22Rv1 (cell line): ENCODE results near the gene NME3.

Experiments
- H3K27ac ChIP-seq: fragments of 450-650 bp; 2 replicates; pipeline ENCODE4 v1.5.1; 2017
- ZFX ChIP-seq: fragments of 450-650 bp; IDR thresholded peaks from 2 replicates; pipeline ENCODE4 v1.6.1; 2017; ENCODE audit warnings: antibody characterized with exemption, borderline replicate concordance
- TF ChIP-seq, protein P1 (sequence below): fragments of 450-650 bp; IDR thresholded peaks from 2 replicates; pipeline ENCODE4 v1.5.1; 2017; ENCODE audit warnings: mild to moderate bottlenecking

NME3 gene

GRCh38 chr16:1721372-1721771 is 50.0 kb downstream of the NME3 start:
- TF ChIP-seq ZFX: no peak
- TF ChIP-seq, protein P1, sequence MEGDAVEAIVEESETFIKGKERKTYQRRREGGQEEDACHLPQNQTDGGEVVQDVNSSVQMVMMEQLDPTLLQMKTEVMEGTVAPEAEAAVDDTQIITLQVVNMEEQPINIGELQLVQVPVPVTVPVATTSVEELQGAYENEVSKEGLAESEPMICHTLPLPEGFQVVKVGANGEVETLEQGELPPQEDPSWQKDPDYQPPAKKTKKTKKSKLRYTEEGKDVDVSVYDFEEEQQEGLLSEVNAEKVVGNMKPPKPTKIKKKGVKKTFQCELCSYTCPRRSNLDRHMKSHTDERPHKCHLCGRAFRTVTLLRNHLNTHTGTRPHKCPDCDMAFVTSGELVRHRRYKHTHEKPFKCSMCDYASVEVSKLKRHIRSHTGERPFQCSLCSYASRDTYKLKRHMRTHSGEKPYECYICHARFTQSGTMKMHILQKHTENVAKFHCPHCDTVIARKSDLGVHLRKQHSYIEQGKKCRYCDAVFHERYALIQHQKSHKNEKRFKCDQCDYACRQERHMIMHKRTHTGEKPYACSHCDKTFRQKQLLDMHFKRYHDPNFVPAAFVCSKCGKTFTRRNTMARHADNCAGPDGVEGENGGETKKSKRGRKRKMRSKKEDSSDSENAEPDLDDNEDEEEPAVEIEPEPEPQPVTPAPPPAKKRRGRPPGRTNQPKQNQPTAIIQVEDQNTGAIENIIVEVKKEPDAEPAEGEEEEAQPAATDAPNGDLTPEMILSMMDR: no peak
- H3K27ac ChIP-seq: no peak overlapping the region
